Activated gamma-delta T cell treated with anti-CD3 and anti-CD28 coated beads, Interleukin-2, amount 50 U/mL, for 16 hours (primary cell): ENCODE data around the gene DIRAS1.
"Not testable (repeated sequence)": the region's sequence is repeated elsewhere in the genome, so short reads cannot be mapped to it uniquely, and the experiment has no call there.

Experiments
- DNase-seq: peaks from one replicate; pipeline ENCODE4 v3.0.0-alpha.2; 2020; ENCODE audit warnings: low read depth

DIRAS1 gene

GRCh38 chr19:2711172-2711874 is 9.8 kb downstream of the DIRAS1 start:
- DNase-seq: no peak

- no peak for DNase-seq
These were observed 14.9 kb downstream of the DIRAS1 start for GRCh38 chr19:2706251-2706650.

- DNase-seq: no peak
These were observed 17.4 kb downstream of the DIRAS1 start for GRCh38 chr19:2703691-2704216.

GRCh38 chr19:2703077-2703437 is 18.1 kb downstream of the DIRAS1 start:
- no peak for DNase-seq

- peak; percentile 88 for DNase-seq
These were observed 18.7 kb downstream of the DIRAS1 start, which contains the start of gene GNG7 for GRCh38 chr19:2702170-2703076. TSS of gene GNG7 (minus strand) at chr19:2702694. CDS start at chr19:2520688, 182,006 bp downstream.

GRCh38 chr19:2701361-2702169 is 19.6 kb downstream of the DIRAS1 start:
- no peak for DNase-seq

GRCh38 chr19:2700660-2701360 is 20.4 kb downstream of the DIRAS1 start:
- DNase-seq: no peak

GRCh38 chr19:2699413-2700140 is 21.6 kb downstream of the DIRAS1 start:
- no peak for DNase-seq

- DNase-seq: no peak
These were observed 27.0 kb downstream of the DIRAS1 start for GRCh38 chr19:2694196-2694595.

- DNase-seq: no peak
These were observed 27.5 kb downstream of the DIRAS1 start for GRCh38 chr19:2693492-2694160.

- DNase-seq: no peak
These were observed 29.2 kb downstream of the DIRAS1 start for GRCh38 chr19:2691951-2692350.

- DNase-seq: no peak
These were observed 30.3 kb downstream of the DIRAS1 start for GRCh38 chr19:2690856-2691255.

- no peak for DNase-seq
These were observed 34.8 kb downstream of the DIRAS1 start for GRCh38 chr19:2686360-2686759.

GRCh38 chr19:2685204-2685704 is 35.9 kb downstream of the DIRAS1 start:
- DNase-seq: no peak

- DNase-seq: no peak
These were observed 37.7 kb downstream of the DIRAS1 start for GRCh38 chr19:2683430-2684003.

GRCh38 chr19:2680808-2681207 is 40.4 kb downstream of the DIRAS1 start:
- no peak for DNase-seq

- no peak for DNase-seq
These were observed 41.7 kb downstream of the DIRAS1 start for GRCh38 chr19:2679439-2679838.

- DNase-seq: not testable (repeated sequence)
These were observed 42.2 kb downstream of the DIRAS1 start for GRCh38 chr19:2678948-2679347.

- DNase-seq: no peak
These were observed 43.0 kb downstream of the DIRAS1 start for GRCh38 chr19:2678044-2678671.
